ENCODE results near the gene B4GALT5.

B4GALT5 gene

GRCh38 chr20:49657118-49657901 is 56.4 kb downstream of the B4GALT5 start:
- DNase-seq (ENCODE audit: low read depth): no peak

- DNase-seq (ENCODE audit: low read depth): no peak
Measured at GRCh38 chr20:49656304-49656703, 57.4 kb downstream of the B4GALT5 start.

GRCh38 chr20:49653925-49654434 is 59.7 kb downstream of the B4GALT5 start:
- no peak for DNase-seq (ENCODE audit: low read depth)

GRCh38 chr20:49649672-49650071 is 64.0 kb downstream of the B4GALT5 start:
- DNase-seq (ENCODE audit: low read depth): no peak

GRCh38 chr20:49647550-49647949 is 66.1 kb downstream of the B4GALT5 start:
- DNase-seq (ENCODE audit: low read depth): no peak

- no peak for DNase-seq (ENCODE audit: low read depth)
Measured at GRCh38 chr20:49646528-49646927, 67.2 kb downstream of the B4GALT5 start.

GRCh38 chr20:49646126-49646525 is 67.6 kb downstream of the B4GALT5 start:
- no peak for DNase-seq (ENCODE audit: low read depth)

GRCh38 chr20:49644980-49645565 is 68.6 kb downstream of the B4GALT5 start:
- DNase-seq (ENCODE audit: low read depth): no peak

GRCh38 chr20:49642816-49643215 is 70.9 kb downstream of the B4GALT5 start:
- DNase-seq (ENCODE audit: low read depth): no peak

GRCh38 chr20:49641683-49642656 is 71.7 kb downstream of the B4GALT5 start:
- no peak for DNase-seq (ENCODE audit: low read depth)

- DNase-seq (ENCODE audit: low read depth): no peak
Measured at GRCh38 chr20:49637046-49637637, 76.5 kb downstream of the B4GALT5 start.

- no peak for DNase-seq (ENCODE audit: low read depth)
Measured at GRCh38 chr20:49636447-49636846, 77.2 kb downstream of the B4GALT5 start.

GRCh38 chr20:49635866-49636265 is 77.8 kb downstream of the B4GALT5 start:
- no peak for DNase-seq (ENCODE audit: low read depth)

- no peak for DNase-seq (ENCODE audit: low read depth)
Measured at GRCh38 chr20:49635166-49635565, 78.5 kb downstream of the B4GALT5 start.

- no peak for DNase-seq (ENCODE audit: low read depth)
Measured at GRCh38 chr20:49634116-49634515, 79.6 kb downstream of the B4GALT5 start.

- DNase-seq (ENCODE audit: low read depth): no peak
Measured at GRCh38 chr20:49633643-49634042, 80.0 kb downstream of the B4GALT5 start.

- DNase-seq (ENCODE audit: low read depth): no peak
Measured at GRCh38 chr20:49633023-49633422, 80.7 kb downstream of the B4GALT5 start.

GRCh38 chr20:49631856-49632418 is 81.7 kb downstream of the B4GALT5 start:
- DNase-seq (ENCODE audit: low read depth): no peak

GRCh38 chr20:49631061-49631716 is 82.5 kb downstream of the B4GALT5 start:
- no peak for DNase-seq (ENCODE audit: low read depth)

- DNase-seq (ENCODE audit: low read depth): no peak
Measured at GRCh38 chr20:49630396-49630951, 83.2 kb downstream of the B4GALT5 start.

- no peak for DNase-seq (ENCODE audit: low read depth)
Measured at GRCh38 chr20:49629606-49630005, 84.1 kb downstream of the B4GALT5 start.
